GM18867 (cell line): Measurements from ENCODE around the gene DR1.

Source experiments
- ATAC-seq: cut with Tn5 transposase; IDR thresholded peaks from one replicate; pipeline ENCODE4 v1.9.1; 2021; ENCODE audit warnings: mild to moderate bottlenecking, moderate library complexity; ENCODE audit not compliant: unreplicated experiment

Gene DR1

DNA sequence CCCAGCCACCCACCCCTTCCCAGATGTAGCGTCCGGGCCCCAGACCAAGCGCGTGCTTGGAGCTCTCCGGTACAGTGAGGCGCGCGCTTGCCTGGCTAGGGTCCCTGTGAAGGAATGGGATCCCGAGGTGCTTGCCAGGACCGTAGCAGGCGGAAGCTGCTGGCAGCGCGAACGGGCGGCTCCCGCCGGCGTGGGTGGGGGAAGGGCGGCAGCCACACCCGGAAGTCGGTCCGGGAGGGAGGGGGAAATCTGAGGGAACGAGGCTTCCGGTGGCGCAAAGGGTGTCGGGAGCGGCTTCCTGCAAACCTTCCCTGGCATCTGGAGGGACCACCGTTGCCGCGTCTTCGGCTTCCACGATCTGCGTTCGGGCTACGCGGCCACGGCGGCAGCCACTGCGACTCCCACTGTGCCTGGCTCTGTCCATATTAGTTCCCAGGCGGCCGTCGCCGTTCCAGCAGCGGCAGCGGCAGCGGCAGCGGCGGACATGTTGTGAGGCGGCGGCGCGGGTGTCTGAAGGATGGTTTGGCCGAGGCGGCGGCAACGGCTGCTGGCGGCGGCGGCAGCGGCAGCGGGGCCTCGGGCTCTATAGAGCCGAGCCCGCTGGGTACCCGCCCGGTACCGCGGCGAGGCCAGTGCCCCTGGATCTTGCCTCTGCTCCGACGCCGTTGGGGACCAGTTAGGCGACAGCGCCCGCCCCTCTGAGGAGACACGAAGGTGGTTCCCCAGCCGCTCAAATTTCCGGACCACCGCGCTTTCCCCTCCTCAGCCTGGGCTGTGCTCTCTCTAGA is at the start of gene DR1:
Gene DR1 (plus strand): TSS at position 275 of the 788 bp plus-strand sequence. CDS start 739 bp downstream, outside the sequence.
- ATAC-seq, result peak; percentile 80

DNA sequence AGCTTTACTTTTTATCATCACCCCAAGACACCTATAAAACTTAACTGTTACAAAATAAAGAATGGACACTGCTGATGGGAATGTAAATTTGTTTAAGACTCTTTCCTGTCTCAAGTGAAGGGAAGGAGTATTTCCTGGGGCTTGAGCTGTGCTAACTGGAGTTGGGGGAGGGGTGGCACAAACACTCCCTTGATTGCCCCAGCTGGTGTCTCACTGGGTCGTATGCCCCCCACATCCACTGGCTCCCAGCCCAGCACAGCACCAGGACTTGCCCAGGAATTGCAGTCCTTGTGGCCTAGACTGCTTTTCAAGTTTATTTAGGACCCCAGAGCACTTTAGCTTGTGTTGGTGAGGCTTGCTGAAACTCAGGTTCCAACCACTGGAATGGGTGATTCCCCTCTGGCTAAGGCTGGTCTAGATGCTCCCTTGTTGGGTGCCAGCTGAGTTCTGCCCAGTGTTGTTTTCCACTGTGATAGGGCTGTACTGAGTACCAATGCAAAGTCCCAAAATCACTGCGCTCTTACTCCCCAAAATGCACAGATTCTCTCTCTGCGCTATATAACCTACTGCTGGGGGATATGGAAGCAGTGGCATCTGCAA is 49.1 kb upstream of the DR1 start:
- no peak for ATAC-seq

DNA sequence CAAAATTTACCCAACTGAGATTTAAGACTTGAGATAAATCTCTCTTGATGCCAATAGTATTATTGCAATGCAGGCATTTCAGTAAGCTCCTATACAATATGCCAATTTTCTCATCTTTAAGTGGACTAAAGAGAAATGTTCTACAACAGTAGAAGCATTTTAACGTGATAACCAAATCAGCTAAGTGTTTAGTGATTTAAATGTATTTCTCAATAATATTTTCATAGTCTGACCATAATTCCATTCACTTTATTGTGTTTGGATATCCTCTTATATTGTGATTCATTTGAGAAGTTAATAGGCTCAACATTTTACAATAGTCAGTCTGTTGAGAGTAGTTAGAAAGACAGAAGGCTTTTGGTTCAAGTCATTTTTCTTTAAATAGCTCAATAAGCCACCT is 44.6 kb upstream of the DR1 start:
- no peak for ATAC-seq

DNA sequence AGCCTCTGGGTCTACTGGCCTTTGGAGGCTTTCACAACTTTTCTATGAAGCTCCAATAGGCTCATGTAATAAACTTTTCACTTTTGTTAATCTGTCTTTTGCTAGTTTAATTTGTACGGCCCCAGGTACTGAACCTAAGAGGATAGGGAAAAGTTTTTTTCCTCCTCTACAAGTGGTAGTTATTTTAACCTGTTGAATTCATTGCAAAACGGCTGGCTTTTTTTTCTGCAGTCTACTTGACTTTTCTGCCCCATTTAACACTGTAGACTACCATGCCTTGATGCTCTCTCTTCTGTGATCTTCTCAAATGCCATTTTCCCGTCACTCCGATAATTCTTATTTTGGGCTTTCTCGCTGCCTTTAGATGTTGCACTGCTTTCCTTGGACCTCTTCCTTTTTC is 43.6 kb upstream of the DR1 start:
- ATAC-seq, result no peak

DNA sequence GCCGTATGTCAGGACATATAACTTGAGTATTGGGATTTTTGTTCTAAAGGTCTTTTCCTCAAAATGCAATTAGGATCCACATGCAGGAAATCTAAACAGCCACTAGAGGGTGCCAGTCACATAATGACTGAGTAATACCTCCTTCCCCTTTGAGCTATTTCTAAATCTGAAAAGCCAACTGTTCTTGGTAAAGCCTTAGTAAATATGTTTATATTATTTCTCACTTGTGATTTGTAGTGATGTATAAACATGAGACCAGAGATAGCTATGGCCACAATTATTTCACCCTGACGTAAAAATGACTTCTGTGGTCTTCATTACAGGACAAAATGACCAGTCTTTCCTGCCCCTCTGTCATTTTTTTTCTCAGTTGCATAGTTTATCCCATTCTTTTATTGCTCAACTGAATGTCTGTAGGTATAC is 41.0 kb upstream of the DR1 start:
- no peak for ATAC-seq

DNA sequence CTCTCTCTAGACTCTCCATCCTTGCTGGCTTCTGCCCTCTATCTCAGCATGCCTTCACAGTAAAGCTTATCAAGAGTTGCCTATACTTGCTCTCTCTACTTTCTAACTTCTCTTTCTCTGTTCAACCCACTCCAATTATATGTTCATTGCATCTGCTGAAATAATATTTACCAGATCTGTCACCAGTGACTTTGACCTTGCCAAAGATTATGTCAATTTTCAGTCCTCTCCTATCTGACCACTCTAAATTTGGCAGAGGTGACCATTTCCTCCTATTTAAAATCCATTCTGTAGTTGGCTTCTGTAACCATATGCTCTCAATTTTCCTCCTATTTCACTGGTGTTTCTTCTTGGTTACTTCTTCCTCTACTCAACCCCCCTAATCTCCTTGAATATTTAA is 38.8 kb upstream of the DR1 start:
- no peak for ATAC-seq

DNA sequence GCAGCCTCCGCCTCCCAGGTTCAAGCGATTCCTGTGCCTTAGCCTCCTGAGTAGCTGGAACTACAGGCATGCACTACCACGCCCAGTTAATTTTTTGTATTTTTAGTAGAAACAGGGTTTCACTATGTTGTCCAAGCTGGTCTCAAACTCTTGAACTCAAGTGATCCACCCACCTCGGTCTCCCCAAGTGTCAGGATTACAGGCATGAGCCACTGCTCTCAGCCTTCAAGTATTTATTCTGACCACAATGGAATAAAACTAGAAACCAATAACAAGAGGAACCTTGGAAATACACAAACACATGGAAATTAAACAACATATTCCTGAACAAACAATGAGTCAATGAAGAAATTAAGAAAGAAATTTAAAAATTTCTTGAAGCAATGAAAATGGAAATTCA is 32.7 kb upstream of the DR1 start:
- no peak for ATAC-seq

DNA sequence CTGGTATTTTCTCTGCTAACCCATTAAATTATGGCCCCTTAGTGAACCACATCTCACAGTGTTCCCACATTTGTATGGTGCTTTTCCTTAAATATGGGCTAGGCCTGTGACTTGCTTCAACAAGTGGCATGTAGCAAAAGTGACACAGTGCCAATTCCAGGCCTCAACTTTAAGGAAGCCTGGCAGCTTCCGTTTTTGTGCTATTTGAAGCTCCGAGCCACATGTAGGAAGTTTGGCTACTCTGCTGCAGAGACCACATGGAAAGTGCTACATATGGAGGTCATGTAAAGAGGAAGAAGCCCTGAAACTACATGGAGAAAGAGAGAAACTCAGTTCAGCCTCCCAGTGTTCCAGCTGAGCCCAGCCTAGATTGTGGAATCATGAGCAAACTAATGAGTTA is 28.5 kb upstream of the DR1 start:
- no peak for ATAC-seq

DNA sequence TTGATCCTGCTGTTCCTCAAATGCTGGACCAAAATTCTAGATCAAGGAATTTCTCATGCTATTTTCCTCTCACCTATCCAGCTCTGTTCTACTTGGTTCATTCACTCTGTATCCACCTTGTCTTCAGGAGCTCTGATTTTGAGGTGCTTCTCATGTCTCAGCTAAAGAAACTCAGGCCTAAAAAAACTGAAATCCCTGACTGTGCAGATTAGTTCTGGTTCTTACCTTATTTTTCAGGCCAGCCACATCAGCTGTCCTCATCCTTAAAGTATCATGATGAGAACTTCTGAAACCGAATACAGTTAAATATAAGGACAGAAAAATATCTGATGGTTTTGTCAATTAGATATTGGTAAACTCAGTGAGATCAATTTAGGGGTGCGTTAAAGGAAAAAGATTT is 27.8 kb upstream of the DR1 start:
- no peak for ATAC-seq

DNA sequence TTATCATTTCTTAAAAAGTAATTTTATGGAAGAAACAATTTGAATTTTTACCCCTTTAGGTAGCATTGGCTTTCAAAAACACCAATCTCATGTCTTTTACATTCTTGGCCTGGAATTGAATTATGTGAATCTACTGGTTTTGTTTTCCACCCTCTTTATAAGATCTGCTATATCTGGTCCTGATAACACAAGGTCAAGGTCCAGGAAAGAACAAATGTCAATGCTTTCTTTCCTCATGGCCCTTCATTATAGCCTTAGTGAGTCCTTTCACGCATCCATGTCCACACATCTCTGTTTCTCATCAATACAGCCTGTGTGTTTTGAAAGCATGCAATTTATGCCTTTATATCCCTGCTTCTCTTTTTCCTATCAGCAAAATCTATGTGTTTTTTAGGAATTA is 24.0 kb upstream of the DR1 start:
- no peak for ATAC-seq

DNA sequence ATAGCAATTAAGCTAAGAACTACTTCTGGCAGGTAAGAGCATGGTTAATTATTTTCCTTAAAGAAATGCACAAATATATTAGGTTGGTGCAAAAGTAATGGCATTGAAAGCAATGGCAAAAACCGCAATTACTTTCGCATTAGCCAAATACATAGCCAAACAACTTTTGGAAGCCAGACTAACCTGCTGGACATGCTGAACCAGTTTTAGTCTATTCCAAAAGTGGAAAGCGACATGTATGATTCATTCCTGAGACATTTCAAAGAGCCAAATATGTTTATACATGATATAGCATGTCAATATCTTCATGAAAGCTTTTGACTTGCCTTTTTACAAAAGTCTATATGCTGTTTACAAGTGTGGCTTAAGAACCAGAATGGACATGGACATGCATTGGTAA is 23.4 kb upstream of the DR1 start:
- no peak for ATAC-seq

DNA sequence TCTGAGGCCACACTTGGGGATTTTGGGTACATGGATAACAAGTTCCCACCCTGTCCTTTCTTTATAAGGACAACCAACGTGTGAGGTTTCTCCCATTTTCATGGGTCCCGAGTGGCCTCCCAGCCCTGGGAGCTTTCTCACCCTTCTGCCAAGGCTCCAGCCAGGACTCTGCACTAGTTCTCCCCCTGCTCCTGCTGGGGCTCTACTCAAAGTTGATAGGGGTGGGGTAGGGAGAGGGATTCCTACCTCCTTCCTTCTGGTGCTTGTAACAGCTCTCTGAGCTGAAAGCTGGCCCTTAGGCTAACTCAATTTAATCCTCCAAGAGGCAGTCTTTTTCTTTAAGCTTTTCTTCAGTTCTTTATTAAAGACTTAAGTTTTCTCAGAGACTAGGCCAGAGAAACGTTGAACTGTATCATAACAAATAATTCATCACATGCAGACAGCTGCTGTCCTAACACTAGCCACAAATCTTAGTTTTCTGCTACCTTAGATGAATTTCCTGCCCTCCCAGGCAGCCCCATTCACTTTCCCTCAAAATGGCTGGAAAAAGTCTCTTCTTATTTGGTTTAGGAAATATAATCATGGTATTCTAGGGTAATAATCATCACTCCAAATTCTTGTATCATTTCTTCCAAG is 22.4 kb upstream of the DR1 start:
- ATAC-seq, result no peak

DNA sequence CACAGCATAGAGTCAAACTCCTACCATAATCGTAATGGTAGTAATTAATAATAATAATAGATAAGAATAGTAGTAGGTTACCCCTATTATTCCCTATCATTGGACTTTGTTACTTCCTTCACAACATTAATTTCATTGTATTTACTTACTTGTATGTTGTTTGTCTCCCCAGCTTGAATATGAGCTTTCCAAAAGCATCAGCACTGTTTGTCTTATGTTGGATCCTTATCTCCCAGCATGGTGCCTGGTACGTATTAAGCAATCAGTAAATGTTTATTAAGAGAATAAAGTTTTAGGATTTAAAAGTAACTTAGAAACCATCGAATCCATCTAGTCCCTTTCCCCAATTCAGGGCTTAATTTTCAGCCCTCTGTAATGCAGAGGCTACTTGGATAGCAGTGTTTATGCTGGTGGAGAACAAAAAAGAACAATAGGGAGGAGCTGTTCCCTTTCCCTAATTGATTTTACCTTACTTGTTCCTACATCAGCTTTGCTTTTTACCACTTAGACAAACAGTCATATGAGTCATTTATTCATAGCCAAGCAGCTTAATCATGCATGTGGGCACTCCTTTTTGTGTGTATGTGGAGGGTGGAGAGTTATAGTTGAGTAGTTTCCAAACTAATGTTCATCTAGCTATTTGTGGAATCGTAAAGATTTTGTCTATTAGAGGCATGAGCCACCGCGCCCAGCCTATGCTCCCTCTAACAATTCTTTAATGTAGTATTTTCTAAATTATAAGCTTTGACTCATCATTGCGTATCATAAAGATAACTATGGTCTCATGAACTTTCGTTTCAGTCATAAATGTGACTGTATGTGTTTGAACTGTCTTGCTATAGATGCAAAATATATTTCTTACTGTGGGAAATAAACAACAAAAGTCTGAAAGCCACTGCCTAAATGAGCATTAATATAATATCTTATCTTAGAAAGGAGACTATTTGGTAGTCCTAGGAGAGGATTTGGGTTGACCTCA is 20.9 kb upstream of the DR1 start:
- no peak for ATAC-seq

DNA sequence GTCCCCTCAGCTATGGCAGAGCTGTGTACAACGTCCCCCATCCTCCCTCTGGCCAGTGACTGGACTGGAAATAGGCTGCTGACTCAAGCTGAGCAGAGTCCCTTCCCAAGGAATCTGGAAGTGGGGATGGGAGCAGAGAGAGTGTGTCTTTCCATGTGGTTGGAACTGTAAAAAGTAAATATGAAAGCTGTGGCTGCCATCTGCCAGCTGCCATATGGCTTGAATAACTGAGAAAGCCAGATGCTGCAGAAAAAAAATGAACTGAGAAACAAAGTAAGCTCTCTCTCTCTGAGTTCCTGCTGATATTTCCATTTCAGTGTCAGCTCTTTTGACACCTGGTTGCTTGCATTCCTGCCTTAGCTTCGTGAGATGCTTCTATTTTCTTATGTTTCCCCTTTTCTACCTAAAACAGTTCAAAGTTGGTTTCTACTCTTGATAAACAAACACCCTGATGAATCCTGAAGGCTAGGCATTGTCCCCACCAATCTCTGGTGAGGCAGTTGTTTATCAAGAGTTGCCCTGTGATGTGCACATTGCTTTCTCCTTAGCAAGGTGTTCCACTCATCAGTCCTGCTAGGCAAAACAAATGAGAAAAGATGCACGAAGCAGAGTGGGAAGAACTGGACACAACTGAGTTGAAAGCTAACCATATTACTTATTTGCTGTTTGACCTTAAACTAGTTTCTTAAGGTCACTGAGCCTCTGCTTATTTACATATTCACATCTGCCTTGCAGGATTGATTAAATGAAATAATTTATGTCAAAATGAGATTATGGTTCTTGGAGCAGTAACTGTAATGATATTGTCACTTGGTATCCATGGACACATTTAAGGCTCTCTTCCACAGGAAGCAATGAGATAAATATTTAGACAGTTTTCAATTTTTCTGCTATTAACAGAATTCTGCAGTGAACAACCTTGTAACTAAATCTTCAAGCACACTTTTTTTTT is 16.6 kb upstream of the DR1 start:
- peak; percentile 76 for ATAC-seq

DNA sequence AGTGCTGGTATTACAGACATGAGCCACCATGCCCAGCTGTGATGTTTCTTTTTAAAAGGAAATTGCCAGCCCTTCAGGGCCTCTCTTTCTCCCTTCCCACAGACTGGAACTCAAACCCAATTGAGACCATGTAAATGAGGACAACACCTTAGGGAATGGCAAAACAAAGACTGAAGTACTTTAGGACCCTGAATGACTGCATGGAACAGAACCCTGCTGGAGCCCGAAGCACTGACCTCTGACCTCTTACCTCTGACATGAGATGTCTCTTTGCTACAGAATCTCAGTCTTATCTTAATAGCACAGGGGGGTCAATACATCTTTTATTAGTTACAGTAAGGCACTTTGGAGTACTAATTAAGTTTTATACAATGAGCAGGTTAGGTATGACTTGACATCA is 15.5 kb upstream of the DR1 start:
- ATAC-seq, result no peak

DNA sequence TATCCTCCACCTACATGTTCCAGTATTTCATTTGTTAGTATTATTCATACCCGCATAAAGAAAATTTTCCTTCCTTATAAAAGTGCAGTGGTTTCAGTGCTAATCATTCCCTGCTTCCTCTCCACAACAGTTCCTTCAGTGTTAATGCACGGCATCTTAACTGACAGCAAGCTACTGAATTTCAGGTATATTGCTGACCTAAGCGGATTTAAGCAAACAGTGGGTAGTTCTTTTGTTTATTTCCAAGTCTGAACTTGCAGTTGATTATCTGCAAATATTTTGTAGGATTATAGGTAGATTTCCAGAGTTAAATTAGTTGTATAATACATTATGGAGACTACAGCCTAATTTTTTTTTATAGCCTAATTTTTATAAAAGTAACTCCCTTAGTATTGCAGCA is 15.1 kb upstream of the DR1 start:
- ATAC-seq, result no peak

DNA sequence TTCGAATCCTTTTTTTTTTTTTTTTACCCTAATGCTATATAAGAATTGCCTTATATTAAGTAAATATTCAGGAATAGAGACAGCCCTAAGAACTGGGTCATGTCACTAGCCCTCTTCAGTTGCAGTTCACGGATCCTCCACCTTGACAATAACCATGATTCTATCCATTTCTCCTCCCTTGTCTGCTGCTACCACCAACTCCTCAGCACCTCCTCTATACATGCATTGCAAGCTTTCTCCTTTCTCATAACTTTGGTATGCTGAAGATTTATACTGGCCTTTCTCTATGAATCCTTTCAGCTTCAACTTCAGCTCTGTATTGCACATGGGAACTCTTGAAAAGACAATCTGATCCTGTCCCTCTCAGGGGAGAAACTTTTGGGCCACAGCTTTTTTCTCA is 14.3 kb upstream of the DR1 start:
- ATAC-seq, result no peak

DNA sequence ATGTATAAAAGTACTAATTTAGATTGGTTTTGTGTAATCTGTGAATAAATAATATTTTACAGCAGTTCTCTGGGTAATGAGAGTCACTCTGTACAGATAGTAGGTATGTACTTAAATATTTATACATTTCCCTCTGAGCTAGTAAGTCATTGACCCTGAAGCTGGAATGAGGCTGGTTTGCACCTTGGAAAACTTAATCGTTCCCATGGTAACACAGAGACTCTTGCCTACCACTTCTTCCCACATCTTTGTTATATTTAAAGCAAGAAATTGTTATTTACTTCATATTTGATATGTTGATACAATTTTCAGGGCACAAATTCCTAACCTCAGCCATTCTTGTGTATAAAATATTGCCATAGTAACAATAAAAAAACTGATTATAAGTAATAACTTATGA is 13.3 kb upstream of the DR1 start:
- no peak for ATAC-seq

DNA sequence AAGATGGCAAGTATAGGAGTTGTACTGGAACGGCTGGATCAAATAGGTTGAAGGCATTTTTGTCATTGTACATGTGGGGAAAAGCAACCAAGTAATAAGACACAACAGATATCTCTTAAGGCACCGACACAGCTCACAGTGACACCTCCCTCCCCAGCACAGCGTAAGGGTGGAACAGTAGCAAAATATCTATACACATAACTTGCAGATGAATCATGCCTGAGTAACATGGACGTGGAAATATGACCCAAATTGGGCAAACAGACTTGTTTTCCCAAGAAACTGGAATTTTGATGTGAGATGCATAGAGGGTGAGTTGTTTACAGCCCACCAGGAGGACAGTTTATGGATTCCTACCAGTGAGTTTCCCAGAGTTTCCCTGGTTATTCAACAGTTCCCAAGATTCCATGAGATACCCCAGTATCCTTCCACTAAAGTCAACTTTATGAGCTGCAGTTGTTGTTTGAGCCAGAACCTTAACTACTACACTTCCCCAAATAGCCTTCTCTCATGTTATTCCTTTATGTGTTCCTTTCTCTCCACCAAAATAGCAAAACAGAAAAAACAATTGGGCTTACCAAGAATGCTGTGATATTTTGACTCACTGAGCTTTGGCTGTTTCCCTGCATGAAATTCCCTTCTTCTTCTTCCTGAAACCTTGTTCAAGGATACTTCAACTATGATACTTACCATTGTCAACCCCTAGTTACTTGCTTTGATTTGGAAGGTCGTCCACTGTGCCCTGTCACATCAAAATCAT is 7.1 kb upstream of the DR1 start:
- ATAC-seq, result no peak
